Central memory CD8-positive, alpha-beta T cell (primary cell): Measurements from ENCODE around the gene FAM219A.

ENCODE experiments used
- ATAC-seq: fragments of 150-1000 bp; cut with Tn5 transposase; replicated peaks from 2 replicates; pipeline ENCODE4 v1.10.0; 2022; ENCODE audit warnings: mild to moderate bottlenecking, moderate FRiP score, moderate number of reproducible peaks; ENCODE audit not compliant: poor library complexity, severe bottlenecking; ENCODE audit errors: extremely low read depth
- DNase-seq, 2 donors: peaks; one replicate each; pipeline ENCODE4 v3.0.0; 2021; ENCODE audit warnings: low spot score in 2 of 2
- H3K27ac Mint-ChIP-seq: one replicate; pipeline ENCODE4 v1.8.0; 2022; ENCODE audit warnings: low read depth, mild to moderate bottlenecking, moderate library complexity, mixed read lengths
- H3K27me3 Mint-ChIP-seq: one replicate; pipeline ENCODE4 v1.8.0; 2022; ENCODE audit warnings: mixed read lengths
- H3K36me3 Mint-ChIP-seq: one replicate; pipeline ENCODE4 v1.8.0; 2022; ENCODE audit warnings: mild to moderate bottlenecking, moderate library complexity, mixed read lengths; ENCODE audit not compliant: insufficient read depth
- H3K4me1 Mint-ChIP-seq: one replicate; pipeline ENCODE4 v1.8.0; 2022; ENCODE audit warnings: mixed read lengths
- H3K4me3 Mint-ChIP-seq: one replicate; pipeline ENCODE4 v1.8.0; 2022; ENCODE audit warnings: mild to moderate bottlenecking, moderate library complexity, mixed read lengths
- H3K9me3 Mint-ChIP-seq: one replicate; pipeline ENCODE4 v1.8.0; 2022; ENCODE audit warnings: mixed read lengths

FAM219A gene

GRCh38 chr9:34431667-34432066 lies 26.7 kb downstream of the FAM219A start:
- Mint-ChIP-seq H3K36me3 (peaks cover 1% of the 10 kb centered on the region), H3K27ac (no peak overlapping the region), H3K27me3 (no peaks in the 10 kb centered on the region), H3K4me3 (no peak overlapping the region), H3K9me3 (no peaks in the 10 kb centered on the region), H3K4me1 (no peaks in the 10 kb centered on the region)
- ATAC-seq (no peak), DNase-seq (no peak)

GRCh38 chr9:34430843-34431437 lies 27.4 kb downstream of the FAM219A start:
- peaks cover 1% of the 10 kb centered on the region for H3K36me3 Mint-ChIP-seq
- H3K27ac Mint-ChIP-seq: no peak overlapping the region
- no peaks in the 10 kb centered on the region for H3K4me1 Mint-ChIP-seq
- H3K27me3 Mint-ChIP-seq: no peaks in the 10 kb centered on the region
- ATAC-seq (no peak), DNase-seq (no peak)
- H3K9me3 Mint-ChIP-seq: no peaks in the 10 kb centered on the region
- H3K4me3 Mint-ChIP-seq: no peak overlapping the region

- H3K4me3 Mint-ChIP-seq: no peak overlapping the region
- peaks cover 3% of the 10 kb centered on the region for H3K36me3 Mint-ChIP-seq
- H3K27ac Mint-ChIP-seq: no peak overlapping the region
- ATAC-seq (no peak), DNase-seq (no peak)
- no peaks in the 10 kb centered on the region for H3K9me3 Mint-ChIP-seq
- H3K27me3 Mint-ChIP-seq: no peaks in the 10 kb centered on the region
- peaks cover 5% of the 10 kb centered on the region for H3K4me1 Mint-ChIP-seq
These were observed 29.9 kb downstream of the FAM219A start for GRCh38 chr9:34428325-34428958.

GRCh38 chr9:34426347-34427074 lies 31.9 kb downstream of the FAM219A start:
- H3K27me3 Mint-ChIP-seq: no peaks in the 10 kb centered on the region
- peaks cover 5% of the 10 kb centered on the region for H3K36me3 Mint-ChIP-seq
- no peak for ATAC-seq
- H3K4me3 Mint-ChIP-seq: no peak overlapping the region
- H3K27ac Mint-ChIP-seq: no peak overlapping the region
- DNase-seq: no peak
- no peaks in the 10 kb centered on the region for H3K9me3 Mint-ChIP-seq
- H3K4me1 Mint-ChIP-seq: peaks cover 7% of the 10 kb centered on the region

- DNase-seq (no peak), ATAC-seq (no peak)
- no peaks in the 10 kb centered on the region for H3K9me3 Mint-ChIP-seq
- H3K4me1 Mint-ChIP-seq: peaks cover 16% of the 10 kb centered on the region
- no peak overlapping the region for H3K27ac Mint-ChIP-seq
- no peak overlapping the region for H3K4me3 Mint-ChIP-seq
- H3K36me3 Mint-ChIP-seq: peaks cover 7% of the 10 kb centered on the region
- H3K27me3 Mint-ChIP-seq: no peaks in the 10 kb centered on the region
These were observed 38.5 kb downstream of the FAM219A start for GRCh38 chr9:34419716-34420504.

GRCh38 chr9:34417734-34418133 lies 40.6 kb downstream of the FAM219A start:
- H3K27me3 Mint-ChIP-seq: no peaks in the 10 kb centered on the region
- H3K4me1 Mint-ChIP-seq: peaks cover 10% of the 10 kb centered on the region
- ATAC-seq (no peak), DNase-seq (no peak)
- peaks cover 7% of the 10 kb centered on the region for H3K36me3 Mint-ChIP-seq
- no peak overlapping the region for H3K4me3 Mint-ChIP-seq
- H3K27ac Mint-ChIP-seq: no peak overlapping the region
- peaks cover 2% of the 10 kb centered on the region for H3K9me3 Mint-ChIP-seq

GRCh38 chr9:34413231-34413852 lies 45.0 kb downstream of the FAM219A start:
- Mint-ChIP-seq H3K27me3 (no peaks in the 10 kb centered on the region), H3K9me3 (peaks cover 5% of the 10 kb centered on the region), H3K27ac (no peak overlapping the region), H3K4me1 (peaks cover 5% of the 10 kb centered on the region), H3K36me3 (peaks cover 6% of the 10 kb centered on the region), H3K4me3 (no peak overlapping the region)
- no peak for DNase-seq
- no peak for ATAC-seq

- no peak overlapping the region for H3K27ac Mint-ChIP-seq
- H3K27me3 Mint-ChIP-seq: no peaks in the 10 kb centered on the region
- peaks cover 5% of the 10 kb centered on the region for H3K4me1 Mint-ChIP-seq
- H3K4me3 Mint-ChIP-seq: no peak overlapping the region
- peaks cover 6% of the 10 kb centered on the region for H3K36me3 Mint-ChIP-seq
- H3K9me3 Mint-ChIP-seq: peaks cover 5% of the 10 kb centered on the region
- ATAC-seq (no peak), DNase-seq (no peak)
These were observed 46.0 kb downstream of the FAM219A start for GRCh38 chr9:34412336-34412735.

- no peaks in the 10 kb centered on the region for H3K27me3 Mint-ChIP-seq
- ATAC-seq (no peak), DNase-seq (no peak)
- H3K4me1 Mint-ChIP-seq: no peaks in the 10 kb centered on the region
- peaks cover 4% of the 10 kb centered on the region for H3K36me3 Mint-ChIP-seq
- peaks cover 5% of the 10 kb centered on the region for H3K9me3 Mint-ChIP-seq
- H3K27ac Mint-ChIP-seq: no peak overlapping the region
- no peak overlapping the region for H3K4me3 Mint-ChIP-seq
These were observed 49.2 kb downstream of the FAM219A start for GRCh38 chr9:34409154-34409553.

GRCh38 chr9:34408173-34408572 lies 50.2 kb downstream of the FAM219A start:
- H3K4me3 Mint-ChIP-seq: no peak overlapping the region
- H3K36me3 Mint-ChIP-seq: peaks cover 4% of the 10 kb centered on the region
- peaks cover 5% of the 10 kb centered on the region for H3K9me3 Mint-ChIP-seq
- no peak overlapping the region for H3K27ac Mint-ChIP-seq
- no peak for DNase-seq
- ATAC-seq: no peak
- no peaks in the 10 kb centered on the region for H3K4me1 Mint-ChIP-seq
- H3K27me3 Mint-ChIP-seq: no peaks in the 10 kb centered on the region

- no peaks in the 10 kb centered on the region for H3K4me1 Mint-ChIP-seq
- DNase-seq (no peak), ATAC-seq (no peak)
- no peak overlapping the region for H3K27ac Mint-ChIP-seq
- H3K36me3 Mint-ChIP-seq: peaks cover 5% of the 10 kb centered on the region
- no peaks in the 10 kb centered on the region for H3K27me3 Mint-ChIP-seq
- H3K9me3 Mint-ChIP-seq: no peaks in the 10 kb centered on the region
- H3K4me3 Mint-ChIP-seq: no peak overlapping the region
These were observed 52.2 kb downstream of the FAM219A start for GRCh38 chr9:34406219-34406618.

- no peaks in the 10 kb centered on the region for H3K9me3 Mint-ChIP-seq
- no peaks in the 10 kb centered on the region for H3K27me3 Mint-ChIP-seq
- no peak for DNase-seq
- ATAC-seq: no peak
- peaks cover 5% of the 10 kb centered on the region for H3K36me3 Mint-ChIP-seq
- no peaks in the 10 kb centered on the region for H3K4me1 Mint-ChIP-seq
- H3K4me3 Mint-ChIP-seq: no peak overlapping the region
- H3K27ac Mint-ChIP-seq: no peak overlapping the region
These were observed 52.7 kb downstream of the FAM219A start for GRCh38 chr9:34405719-34406118.
